Measurements from ENCODE around the gene CFAP299.
"Not testable (repeated sequence)": the region's sequence is repeated elsewhere in the genome, so short reads cannot be mapped to it uniquely, and the experiment has no call there.

CFAP299 gene

DNA sequence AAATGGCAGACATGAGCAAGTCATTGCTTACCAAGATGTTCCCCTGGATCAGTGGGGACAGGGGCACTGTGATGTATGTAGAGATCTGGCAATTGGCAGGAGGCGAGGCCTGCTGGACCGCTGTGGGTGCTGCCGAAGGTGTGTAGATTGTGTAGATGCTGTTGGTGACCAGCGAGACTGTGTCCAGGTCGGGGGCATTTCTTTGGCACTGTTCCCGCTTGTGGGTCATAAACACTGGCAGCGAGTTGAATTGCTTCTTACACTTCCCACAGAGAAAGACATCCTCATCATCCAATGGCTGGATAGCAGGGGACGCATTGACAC is 52.7 kb downstream of the CFAP299 start:
- no peak for DNase-seq (ENCODE audit: low read depth in 3 of 3)

DNA sequence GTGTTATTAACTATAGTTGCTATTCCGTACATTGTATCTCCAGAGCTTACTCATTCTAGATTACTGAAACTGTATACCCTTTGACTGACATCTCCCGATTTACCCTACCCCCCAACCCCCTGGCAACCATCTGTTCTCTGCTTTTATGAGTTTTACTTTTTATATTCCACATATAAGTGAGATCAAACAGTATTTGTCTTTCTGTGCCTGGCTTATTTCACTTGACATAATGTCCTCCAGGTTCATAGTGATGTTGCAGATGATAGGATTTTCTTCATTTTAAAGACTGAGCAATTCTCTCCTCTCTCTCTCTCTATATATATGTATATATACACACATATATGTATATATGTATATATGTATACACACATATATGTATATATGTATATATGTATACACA is 54.6 kb downstream of the CFAP299 start:
- no peak for DNase-seq (ENCODE audit: low read depth in 3 of 3)

DNA sequence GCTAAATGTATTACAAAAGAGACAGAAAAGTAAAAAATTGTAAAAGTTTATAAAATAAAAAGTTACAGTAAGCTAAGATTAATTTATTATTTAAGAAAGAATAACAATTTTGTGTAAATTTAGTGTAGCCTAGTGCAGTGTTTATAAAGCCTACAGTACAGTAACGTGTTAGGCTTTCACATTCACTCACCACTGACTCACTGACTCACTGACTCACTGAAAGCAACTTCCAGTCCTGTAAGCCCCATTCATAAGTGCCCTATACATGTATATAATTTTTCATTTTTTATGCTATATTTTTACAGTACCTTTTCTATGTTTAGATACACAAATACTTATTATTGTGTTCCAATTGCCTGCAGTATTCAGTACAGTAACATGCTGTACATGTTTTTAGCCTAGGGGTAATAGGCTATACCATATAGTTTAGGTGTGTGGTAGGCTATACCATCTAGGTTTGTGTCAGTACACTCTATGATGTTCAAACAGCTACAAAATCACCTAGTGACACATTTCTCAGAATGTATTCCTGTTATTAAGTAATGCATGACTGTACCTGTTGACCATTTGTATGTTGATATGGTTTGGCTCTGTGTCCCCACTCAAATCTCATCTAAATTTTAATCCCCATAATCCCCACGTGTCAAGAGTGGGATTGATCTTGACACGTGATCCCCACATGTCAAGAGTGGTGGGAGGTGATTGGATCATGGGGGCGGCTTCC is 57.9 kb downstream of the CFAP299 start:
- no peak for DNase-seq (ENCODE audit: low read depth in 3 of 3)

DNA sequence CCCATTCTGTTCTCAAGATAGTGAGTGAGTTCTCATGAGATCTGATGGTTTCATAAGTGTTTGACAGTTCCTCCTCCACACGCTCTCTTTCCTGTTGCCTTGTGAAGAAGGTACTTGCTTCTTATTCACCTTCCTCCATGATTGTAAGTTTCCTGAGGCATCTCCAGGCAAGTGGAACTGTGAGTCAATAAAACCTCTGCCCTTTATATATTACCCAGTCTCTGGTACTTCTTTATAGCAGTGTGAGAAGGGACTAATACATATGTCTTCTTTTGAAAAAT is 58.4 kb downstream of the CFAP299 start:
- no peak for DNase-seq (ENCODE audit: low read depth in 3 of 3)

DNA sequence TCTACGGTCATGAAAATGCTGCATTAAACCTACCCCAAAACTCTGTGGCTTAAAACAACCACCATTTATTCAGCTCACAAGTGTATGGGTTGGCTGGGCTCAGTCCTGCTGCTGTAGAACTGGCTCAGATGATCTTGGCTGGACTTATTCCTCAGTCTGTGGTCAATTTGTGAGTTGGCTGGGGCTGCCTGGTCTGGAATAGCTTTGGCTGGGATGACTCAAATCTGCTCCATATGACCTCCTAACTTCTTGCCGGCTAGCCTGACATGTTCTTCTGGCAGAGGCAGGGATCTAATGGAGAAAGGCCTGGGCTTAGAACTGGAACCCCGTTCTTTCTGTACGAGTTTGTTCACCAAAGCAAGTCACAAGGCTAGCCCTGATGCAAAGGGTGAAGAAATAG is 71.7 kb downstream of the CFAP299 start:
- DNase-seq (ENCODE audit: low read depth in 3 of 3): no peak

DNA sequence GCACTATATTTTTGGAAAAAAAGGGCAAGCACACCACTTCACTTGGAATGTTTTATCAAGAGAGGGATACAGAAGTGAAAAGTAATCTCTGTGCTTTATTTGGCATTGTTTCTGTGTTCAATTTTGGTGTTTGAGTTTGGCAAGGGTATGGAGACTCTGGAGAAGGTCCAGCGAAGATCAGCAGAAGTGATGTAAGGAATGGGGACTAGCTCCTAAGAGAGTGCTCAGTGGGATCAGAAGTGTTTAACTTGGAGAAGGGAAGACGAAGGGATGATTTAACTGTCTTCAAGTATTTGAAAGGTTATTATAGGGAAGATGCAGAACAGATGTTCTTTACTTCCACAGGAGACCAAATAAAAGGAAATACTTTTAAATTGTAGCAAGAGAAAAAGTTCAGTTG is 74.3 kb downstream of the CFAP299 start:
- DNase-seq (ENCODE audit: low read depth in 3 of 3): no peak

DNA sequence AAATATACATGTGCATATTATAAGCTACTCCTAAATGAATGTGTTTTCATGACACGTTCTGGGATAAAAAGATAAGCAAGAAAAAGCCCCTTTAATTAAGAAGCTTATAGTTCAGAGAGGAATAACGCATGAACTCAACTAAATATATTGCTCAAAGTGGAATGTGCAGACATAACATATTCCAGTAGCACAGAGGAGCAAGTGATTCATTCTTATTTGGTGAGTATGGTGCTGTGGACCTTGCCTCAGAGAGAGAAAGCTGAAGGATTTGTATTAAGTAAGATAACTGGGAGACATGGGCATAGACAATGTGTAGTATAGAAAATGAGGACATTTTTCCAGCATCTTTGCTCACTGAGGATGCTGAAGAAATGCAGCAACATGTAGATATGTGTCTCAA is 76.8 kb downstream of the CFAP299 start:
- DNase-seq (ENCODE audit: low read depth in 3 of 3): no peak

DNA sequence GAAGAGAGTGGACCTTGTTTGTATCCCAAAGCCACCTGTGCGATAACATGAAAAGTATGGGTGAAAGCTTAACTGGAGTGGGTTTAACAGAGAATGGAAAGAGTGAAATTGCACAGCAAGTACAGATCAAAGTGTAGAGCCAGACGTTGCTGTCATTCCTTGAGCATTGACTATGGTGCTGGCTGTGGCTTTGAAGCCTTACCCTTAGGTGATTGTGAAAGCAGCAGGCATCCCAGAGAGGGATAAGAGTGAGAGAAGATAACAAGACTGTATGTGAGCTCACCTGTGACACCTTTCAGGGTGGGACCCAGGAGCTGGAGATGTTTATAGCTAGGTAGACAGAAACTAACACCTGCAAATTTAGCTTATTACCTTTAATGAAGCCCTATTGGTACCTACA is 77.6 kb downstream of the CFAP299 start:
- DNase-seq (ENCODE audit: low read depth in 3 of 3): no peak

DNA sequence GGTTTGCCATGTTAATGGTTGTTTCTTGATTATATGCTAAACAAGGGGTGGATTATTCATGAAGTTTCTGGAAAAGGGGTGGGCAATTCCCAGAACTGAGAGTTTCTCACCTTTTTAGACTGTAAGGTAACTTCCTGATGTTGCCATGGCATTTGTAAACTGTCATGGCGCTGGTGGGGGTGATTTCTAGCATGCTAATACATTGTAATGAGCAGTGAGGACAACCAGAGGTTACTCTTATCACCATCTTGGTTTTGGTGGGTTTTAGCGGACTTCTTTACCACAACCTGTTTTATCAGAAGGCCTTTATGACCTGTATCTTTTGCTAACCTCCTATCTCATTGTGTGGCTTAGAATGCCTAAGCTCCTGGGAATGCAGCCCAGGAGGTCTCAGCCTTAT is 81.5 kb downstream of the CFAP299 start:
- no peak for DNase-seq (ENCODE audit: low read depth in 3 of 3)

DNA sequence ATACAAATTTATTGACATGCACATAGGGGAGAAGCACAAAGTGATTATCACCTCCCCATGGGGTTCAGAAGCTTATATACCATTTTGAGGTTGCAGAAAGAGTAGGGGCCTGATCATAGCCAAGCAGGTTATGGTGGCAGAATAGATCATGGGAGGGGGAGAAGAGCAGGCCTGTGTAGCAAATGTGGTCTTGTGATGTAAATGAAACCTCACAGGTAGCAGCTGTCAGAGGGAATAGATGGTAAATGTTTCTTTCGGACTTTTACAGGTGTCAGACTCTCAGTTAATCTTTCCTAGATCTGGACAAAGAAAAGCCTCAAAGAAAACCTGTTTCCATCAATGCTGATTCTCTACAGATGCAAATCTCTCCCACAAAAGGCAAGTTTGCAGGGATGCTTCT is 84.4 kb downstream of the CFAP299 start:
- no peak for DNase-seq (ENCODE audit: low read depth in 3 of 3)

DNA sequence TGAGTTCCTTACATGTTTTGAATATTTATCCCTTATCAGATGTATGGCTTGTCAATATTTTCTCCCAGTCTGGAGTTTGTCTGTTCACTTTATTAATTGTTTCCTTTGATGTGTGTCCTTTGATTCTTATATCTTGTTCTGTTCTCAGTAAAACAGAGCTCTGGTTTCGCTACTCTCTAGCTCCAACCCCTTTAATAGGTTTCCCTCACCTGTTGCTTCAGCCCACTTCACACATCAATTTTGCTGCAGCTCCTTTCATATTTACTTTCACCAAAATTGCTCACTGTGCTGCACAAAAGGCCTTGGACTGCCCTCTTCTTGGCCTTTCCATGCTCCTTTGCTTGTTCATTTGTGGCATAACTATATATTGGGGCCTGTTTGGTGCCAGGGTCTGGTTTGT is 85.1 kb downstream of the CFAP299 start:
- DNase-seq (ENCODE audit: low read depth in 3 of 3): no peak

DNA sequence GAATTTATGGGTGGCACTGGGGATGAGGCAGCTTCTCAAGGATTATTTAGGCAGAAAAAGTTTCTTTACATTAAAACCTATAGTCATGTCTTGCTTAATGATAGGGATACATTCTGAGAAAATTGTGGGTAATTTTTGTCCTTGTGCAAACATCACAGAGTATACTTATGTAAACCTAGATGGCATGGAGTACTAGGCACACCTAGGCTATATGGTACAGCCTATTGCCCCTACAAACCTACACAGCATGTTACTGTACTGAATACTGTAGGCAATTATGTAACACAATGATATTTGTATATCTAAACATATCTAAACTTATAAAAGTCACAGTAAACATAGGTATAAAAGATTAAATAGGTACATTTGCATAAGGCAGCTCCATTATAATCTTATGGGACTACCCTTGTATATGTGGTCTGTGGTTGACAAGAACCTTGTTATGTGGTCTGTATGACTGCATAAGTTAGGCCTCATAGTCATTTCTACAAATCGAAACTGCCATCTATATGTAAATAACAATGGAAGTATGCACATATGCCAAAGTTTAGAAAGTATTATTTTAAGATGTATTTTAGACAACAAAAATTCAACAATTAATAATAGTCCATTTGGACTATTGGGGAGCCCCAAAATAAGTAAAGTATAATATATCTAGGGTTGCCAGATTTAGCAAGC is 87.3 kb downstream of the CFAP299 start:
- DNase-seq (ENCODE audit: low read depth in 3 of 3): no peak

DNA sequence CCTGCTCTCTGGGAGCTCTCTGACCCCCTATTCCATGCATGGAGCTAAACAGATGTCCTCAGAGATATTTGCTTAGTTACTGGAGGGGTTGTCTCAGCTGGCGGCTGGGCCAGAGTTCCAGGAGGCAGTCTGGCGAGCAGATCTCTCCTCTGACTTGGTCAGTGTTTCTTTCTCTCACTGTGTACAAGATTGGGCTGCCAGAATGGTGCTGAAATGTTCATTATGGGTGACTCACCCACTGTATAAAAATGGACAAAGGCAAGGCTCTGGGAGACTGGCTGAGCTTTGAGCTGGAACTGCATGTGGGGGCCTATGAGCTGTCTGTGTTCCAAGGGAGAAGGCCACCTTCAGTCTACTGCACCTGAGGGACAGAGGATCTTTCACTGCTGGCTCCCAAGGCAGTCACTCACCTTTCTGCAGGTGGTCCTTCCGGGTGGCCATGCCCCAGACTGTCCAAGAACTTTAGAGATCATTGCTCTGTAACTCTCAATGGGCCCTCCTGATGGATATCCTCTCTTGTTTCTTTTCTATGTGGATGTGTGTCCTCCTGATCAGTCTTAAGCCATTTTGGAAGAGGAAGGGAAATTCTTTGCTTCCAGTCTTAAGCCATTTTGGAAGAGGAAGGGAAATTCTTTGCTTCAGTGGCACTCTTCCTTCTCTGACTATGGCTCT is 88.2 kb downstream of the CFAP299 start:
- DNase-seq (ENCODE audit: low read depth in 3 of 3): no peak

DNA sequence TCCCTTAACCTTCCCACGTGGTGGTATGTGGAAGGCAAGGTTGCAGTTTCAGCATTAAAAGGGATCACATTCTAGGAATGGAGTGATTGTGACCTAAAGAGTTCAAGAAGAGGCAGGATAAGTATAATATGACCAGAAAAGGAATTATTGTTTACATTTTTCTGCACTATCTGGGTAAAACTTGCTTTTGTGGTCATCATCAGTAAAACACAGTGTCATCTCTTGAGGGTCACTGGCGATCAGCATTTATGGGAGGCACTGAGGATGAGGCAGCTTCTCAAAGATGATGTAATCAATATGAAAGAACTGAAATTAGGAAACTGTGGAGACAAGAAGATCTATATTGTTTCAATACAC is 88.7 kb downstream of the CFAP299 start:
- DNase-seq (ENCODE audit: low read depth in 3 of 3): no peak

DNA sequence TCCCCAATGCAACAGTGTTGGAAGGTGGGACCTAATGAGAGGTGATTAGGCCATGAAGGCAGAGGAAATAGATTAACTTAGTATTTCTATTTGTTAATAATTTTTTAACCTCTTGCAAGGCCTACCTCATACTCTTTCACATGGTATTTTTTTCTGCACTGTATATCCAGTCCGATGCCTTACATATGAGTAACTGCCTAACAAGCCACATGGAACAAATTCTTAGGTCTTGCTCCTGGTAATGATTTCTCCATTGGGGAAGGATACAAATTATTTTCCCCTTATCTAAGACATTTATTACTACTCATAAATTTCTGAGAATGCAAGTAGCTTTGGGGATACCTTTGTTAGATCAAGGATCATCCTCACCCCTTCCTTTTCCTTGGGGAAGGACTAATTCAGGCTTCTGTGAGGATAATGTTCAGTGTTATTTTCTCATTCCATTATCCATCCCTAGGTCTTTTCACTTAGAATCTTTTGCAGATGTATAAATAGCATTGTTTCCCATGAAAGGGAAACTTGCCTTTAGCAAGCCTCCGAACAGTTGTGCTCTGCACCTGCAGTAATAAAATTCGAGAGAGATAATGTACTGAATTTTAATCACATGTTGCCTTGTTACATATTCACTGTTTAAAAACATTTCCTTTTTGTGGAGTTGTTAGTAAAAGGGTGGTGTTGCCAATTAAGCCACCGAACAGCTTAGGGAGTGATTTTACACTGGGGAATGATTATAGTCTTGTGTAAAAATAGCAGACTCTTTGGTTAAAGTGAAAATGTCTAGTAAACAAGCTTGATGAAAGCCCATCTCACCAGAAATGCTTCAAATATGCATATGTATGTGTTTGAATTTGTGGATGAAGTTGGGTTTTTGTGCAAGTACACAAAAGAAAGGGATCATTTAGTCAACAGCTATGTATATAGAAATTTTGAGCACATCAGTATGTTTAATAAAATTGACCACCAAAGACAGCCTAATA is 89.9 kb downstream of the CFAP299 start:
- DNase-seq (ENCODE audit: low read depth in 3 of 3): no peak

DNA sequence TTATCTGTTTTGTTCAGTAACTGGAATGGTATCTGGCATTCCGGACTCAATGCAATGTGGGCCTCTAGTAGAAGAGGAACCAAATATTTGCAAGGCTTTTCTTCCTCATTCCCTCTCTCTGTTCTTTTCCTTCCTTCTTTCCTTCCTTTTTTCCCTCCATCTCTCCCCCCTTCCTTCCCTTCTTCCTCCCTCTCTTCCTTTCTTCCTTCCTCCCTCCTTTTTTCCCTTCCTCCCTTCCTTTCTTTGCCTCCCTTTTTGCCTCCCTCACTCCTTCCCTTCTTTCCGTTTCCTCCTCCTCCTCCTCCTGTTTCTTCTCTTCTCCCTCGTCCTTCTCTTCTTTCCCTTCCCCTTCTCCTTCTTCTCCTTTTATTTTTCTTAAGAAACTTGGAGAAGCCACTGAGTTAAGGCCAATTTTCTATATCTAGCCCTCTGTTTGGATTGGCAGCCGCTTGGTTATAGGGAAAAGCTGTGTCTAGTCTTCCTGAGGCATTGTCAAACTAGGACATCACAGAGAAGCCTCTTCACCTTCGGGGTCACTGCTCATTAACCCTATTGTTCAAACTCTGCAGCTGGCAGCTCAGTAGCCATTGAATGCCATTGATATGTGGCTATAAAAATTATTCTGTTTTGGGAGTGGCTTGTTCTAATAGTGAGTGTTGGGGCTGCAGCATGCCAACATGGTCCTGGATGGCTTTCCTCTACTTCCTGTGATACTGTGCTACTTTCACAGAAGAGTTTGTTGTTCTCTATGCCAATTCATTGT is 95.9 kb downstream of the CFAP299 start:
- no peak for DNase-seq (ENCODE audit: low read depth in 3 of 3)

DNA sequence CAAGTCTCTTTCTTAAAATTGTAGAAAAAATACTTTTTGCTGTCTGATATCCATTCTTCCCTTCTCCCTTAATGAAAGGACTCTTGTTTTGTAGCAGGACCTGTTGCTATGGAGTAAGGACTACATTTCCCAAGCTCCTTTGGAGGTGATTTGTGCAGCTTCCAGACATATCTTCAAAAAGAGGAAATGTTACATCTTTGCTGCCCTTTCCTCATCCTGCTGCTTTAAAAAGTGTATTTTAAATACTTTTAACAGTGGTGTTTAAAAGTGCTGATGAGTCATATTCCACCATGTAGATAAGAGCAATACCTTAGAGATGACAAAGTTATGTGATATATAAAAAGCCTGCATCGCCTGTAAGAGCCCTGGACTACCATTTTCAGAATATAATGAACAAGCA is 98.7 kb downstream of the CFAP299 start:
- DNase-seq (ENCODE audit: low read depth in 3 of 3): no peak

DNA sequence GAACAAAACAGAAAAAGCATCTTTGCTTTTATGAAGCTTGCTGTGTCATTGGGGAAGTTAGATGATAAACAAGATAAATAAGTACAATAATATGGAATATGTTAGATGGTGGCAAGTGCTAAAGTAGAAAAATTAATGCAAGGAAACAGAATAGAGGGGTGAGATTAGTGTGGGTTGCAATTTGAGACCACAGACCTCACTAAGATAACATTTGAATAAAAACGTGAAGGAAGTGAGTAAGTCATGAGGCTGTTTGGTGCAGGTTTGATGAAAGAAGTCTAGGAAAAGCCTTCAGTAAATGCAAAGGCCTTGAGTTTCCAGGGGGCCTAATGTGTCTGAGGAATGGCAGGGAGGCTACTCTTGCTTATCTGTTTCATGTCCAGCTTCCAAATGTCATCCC is 102.5 kb downstream of the CFAP299 start:
- DNase-seq (ENCODE audit: low read depth in 3 of 3): no peak

DNA sequence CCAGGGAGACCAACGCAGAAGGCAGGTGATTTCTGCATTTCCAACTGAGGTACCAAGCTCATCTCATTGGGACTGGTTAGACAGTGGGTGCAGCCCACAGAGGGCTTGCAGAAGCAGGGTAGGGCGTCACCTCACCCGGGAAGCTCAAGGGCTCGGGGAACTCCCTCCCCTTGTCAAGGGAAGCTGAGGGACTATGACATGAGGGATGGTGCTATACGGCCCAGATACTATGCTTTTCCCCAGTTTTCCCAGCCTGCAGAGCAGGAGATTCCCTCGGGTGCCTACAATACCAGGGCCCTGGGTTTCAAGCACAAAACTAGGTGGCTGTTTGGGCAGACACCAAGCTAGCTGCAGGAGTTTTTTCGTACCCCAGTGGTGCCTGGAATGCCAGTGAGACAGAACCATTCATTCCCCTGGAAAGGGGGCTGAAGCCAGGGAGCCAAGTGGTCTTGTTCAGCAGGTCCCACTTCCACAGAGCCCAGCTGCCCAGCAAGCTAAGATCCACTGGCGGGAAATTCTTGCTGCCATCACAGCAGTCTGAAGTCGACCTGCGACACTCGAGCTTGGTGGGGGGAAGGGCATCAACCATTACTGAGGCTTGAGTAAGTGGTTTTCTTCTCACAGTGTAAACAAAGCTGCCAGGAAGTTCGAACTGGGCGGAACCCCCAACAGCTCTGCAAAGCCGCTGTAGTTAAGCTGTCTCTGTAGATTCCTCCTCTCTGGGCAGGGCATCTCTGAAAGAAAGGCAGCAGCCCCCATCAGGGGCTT is 103.9 kb downstream of the CFAP299 start:
- DNase-seq (ENCODE audit: low read depth in 3 of 3): not testable (repeated sequence)

DNA sequence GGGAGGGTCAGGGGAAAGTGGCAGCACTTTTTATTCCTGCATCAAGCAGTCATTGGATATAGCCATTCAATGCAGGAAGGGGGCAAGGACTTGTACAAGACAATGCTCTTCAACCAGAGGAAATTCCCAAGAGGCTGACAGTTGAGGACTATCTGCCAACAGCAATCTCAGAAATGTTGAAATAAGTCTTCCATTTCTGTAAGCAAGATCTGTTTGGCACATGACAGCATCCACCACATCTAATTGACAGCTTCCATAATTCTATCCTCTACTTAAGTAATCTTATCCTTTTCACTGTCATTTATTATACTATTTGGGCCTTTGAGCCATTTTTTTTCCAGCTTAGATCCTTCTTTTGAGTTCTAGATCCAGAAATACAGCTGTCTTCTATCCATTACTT is 110.7 kb downstream of the CFAP299 start:
- no peak for DNase-seq (ENCODE audit: low read depth in 3 of 3)

DNA sequence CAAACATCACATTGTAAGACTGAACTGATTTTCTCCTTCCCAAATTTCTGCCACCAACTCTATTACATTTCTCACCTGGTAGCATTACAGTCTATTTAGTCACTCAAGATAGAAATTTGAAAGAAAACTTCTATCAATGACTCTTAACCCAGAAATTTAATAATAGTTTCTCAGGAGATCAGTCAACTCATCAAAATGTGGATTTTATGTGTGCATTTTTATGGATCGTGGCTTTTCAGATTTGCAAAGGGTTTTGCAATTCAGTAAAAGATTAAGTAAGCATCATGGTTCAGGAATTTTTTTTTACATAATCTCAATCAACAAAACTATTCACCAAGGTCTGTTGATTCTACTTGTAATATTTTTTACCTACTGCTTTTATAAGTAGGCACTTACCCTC is 111.1 kb downstream of the CFAP299 start:
- no peak for DNase-seq (ENCODE audit: low read depth in 3 of 3)

Data from stimulated activated CD4-positive, alpha-beta T cell treated with anti-CD3 and anti-CD28 coated beads, TNF-alpha, amount 100 ng/mL, for 4 hours (primary cell).